ENCODE data around the gene BEX1.

DNA sequence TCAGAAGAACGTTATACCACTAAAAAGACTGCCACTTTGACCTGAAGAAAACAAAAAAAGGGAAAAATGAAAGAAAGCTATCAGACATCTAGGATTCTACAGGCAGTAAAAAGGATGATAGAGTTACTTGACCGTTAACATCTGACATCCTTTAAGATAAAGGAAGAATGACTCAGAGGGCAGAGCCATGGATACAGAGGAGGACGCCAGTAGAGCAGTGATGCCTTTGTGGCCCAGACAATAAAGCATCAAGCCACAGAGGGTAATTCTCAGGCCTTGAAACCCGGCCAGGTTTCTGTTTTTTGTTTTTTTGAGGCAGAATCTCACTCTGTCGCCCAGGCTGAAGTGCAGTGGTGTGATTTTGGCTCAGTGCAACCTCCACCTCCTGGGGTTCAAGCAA is 9.5 kb upstream of the BEX1 start:
- TF ChIP-seq POU2F2 (IDR thresholded peaks at IDR 0.05; ENCODE audit: low read depth, low read length) (no peak), TAF1 (IDR thresholded peaks at IDR 0.05; ENCODE audit: low read depth, low read length) (no peak), POLR2A (IDR thresholded peaks at IDR 0.05; ENCODE audit: low read depth, low read length) (no peak), POLR2AphosphoS5 (IDR thresholded peaks at IDR 0.05; ENCODE audit: low read depth, low read length) (no peak)

All from GM12891 (cell line).